ENCODE results near the gene HEPACAM2.

Gene HEPACAM2

DNA sequence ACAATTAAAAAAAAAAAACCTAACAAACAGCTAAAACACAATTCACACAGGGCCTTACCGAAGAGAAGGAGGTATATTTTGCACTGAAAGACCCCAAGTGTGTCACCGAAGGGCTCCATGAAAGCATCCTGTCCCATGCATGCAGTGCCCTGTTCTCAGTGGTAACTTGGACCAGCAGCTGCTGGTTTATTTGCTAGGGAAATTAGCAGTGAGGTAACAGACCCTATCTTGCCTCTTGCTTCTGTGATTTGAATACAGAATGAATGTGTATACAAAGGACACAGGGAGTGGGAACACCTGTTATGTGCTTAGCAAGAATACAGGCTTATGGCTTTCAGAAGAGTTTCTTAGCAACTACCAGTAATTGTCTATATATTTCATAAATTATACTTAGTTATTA is at the start of gene HEPACAM2:
TSS of gene HEPACAM2 (minus strand) at position 160 of the 400 bp plus-strand sequence.
- intact Hi-C loops (cut with micrococcal nuclease), result no loop called here
- Mint-ChIP-seq H3K27me3 (peaks cover 9% of the 10 kb centered on the region), H3K27ac (no peak within 1 kb of the TSS)

GRCh38 chr7:93265220-93265619 is 39.0 kb upstream of the HEPACAM2 start:
- H3K27ac Mint-ChIP-seq, result no peak overlapping the region
- H3K36me3 Mint-ChIP-seq (ENCODE audit: low read depth), result peaks cover 65% of the 10 kb centered on the region
- H3K9me3 Mint-ChIP-seq, result no peaks in the 10 kb centered on the region
- no peak overlapping the region for H3K4me3 Mint-ChIP-seq
- H3K27me3 Mint-ChIP-seq, result no peaks in the 10 kb centered on the region
- intact Hi-C loops (cut with micrococcal nuclease), result no loop called here
- no peaks in the 10 kb centered on the region for H3K4me1 Mint-ChIP-seq (ENCODE audit: low read depth)

More for the DNA sequence above, at the start of gene HEPACAM2:
- Mint-ChIP-seq H3K9me3 (no peaks in the 10 kb centered on the region), H3K4me3 (no peak within 1 kb of the TSS), H3K4me1 (ENCODE audit: low read depth) (peaks cover under 1% of the 10 kb centered on the region), H3K36me3 (ENCODE audit: low read depth) (no peaks in the 10 kb centered on the region)

- Mint-ChIP-seq H3K4me3 (no peak overlapping the region), H3K27ac (no peak overlapping the region), H3K36me3 (ENCODE audit: low read depth) (peaks cover 58% of the 10 kb centered on the region), H3K4me1 (ENCODE audit: low read depth) (no peaks in the 10 kb centered on the region), H3K27me3 (no peaks in the 10 kb centered on the region), H3K9me3 (no peaks in the 10 kb centered on the region)
- intact Hi-C loops (cut with micrococcal nuclease), result no loop called here
Observed at GRCh38 chr7:93262535-93262934, 36.3 kb upstream of the HEPACAM2 start.

DNA sequence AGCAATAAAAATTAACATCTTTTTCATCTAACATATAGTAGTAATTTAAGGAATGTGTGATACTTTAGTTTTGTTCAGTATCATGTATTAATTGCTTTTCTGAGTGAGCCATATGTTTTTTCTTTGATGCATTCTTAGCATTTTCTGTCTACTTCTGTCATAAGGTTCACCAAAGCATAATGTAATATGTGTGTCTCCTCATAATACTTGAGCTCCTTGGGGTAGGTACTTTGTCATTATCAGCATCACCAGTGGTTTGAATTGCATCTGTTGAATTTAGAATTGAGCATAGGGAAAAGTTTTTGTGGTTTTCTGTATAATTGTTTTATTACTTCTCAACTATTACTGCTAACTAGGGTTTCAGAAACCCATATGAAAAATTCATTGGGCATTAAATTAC is 32.4 kb upstream of the HEPACAM2 start:
- Mint-ChIP-seq H3K4me3 (no peak overlapping the region), H3K27me3 (no peaks in the 10 kb centered on the region), H3K36me3 (ENCODE audit: low read depth) (peaks cover 59% of the 10 kb centered on the region), H3K27ac (no peak overlapping the region), H3K9me3 (no peaks in the 10 kb centered on the region), H3K4me1 (ENCODE audit: low read depth) (no peaks in the 10 kb centered on the region)
- intact Hi-C loops (cut with micrococcal nuclease), result no loop called here

GRCh38 chr7:93249491-93250148 is 23.4 kb upstream of the HEPACAM2 start:
- intact Hi-C loops (cut with micrococcal nuclease), result loop anchor here (5.0 kb wide), 1 partner anchor 303 kb away; no protein-coding TSS in a partner anchor

DNA sequence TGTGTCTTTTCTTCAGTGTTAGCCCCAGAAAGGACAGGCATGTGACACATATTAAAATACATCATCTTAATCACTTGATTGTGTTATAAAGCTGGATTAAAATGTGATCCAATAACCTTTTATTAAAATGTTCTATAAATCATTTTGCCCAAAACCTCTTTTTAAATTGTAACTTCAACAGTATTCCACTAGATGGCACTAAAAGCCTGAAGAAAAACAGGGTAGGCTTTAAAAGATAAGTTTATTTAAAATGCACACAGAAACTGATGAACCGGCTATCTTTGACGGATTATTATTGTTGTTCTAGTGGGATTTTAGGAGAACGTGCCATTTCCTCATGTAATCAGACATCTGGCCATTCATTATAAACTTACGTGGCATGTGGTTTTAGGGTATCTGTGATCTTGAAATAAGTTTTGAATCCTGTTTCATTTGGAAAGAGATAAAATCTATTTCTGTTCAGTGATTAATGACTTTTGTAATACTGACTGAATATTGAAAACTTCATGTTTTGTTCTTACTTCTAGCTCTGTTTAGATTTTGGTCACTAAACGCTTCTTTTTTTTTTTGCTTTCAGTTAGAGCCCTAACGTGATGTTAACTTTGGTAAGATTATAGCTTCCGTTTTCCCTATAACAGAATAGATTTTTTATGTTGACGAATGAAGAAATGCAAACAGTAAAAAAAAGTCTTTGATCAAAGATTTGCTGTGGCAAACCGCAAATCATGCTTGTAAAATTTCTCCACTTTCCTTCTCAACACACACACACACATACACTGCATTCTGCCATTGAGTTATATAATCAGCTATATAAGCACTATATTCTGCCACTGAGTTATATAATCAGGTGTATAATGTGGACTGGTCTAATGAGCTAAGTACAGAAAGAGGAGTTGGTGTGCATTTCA is 19.5 kb upstream of the HEPACAM2 start:
- intact Hi-C loops (cut with micrococcal nuclease), result loop anchor here (5.0 kb wide), 1 partner anchor 307 kb away; no protein-coding TSS in a partner anchor
- no peaks in the 10 kb centered on the region for H3K9me3 Mint-ChIP-seq
- peaks cover 6% of the 10 kb centered on the region for H3K4me1 Mint-ChIP-seq (ENCODE audit: low read depth)
- H3K27me3 Mint-ChIP-seq, result no peaks in the 10 kb centered on the region
- no peak overlapping the region for H3K27ac Mint-ChIP-seq
- H3K36me3 Mint-ChIP-seq (ENCODE audit: low read depth), result peaks cover 12% of the 10 kb centered on the region
- H3K4me3 Mint-ChIP-seq, result no peak overlapping the region

More at GRCh38 chr7:93249491-93250148, 23.4 kb upstream of the HEPACAM2 start:
- no peaks in the 10 kb centered on the region for H3K9me3 Mint-ChIP-seq
- H3K27ac Mint-ChIP-seq, result no peak overlapping the region
- H3K4me3 Mint-ChIP-seq, result no peak overlapping the region
- H3K27me3 Mint-ChIP-seq, result no peaks in the 10 kb centered on the region
- peaks cover 20% of the 10 kb centered on the region for H3K36me3 Mint-ChIP-seq (ENCODE audit: low read depth)
- peaks cover 6% of the 10 kb centered on the region for H3K4me1 Mint-ChIP-seq (ENCODE audit: low read depth)

- Mint-ChIP-seq H3K9me3 (no peaks in the 10 kb centered on the region), H3K4me3 (no peak overlapping the region), H3K27me3 (no peaks in the 10 kb centered on the region), H3K36me3 (ENCODE audit: low read depth) (peaks cover 17% of the 10 kb centered on the region), H3K27ac (no peak overlapping the region), H3K4me1 (ENCODE audit: low read depth) (peaks cover 6% of the 10 kb centered on the region)
- intact Hi-C loops (cut with micrococcal nuclease), result no loop called here
Observed at GRCh38 chr7:93242106-93242505, 15.8 kb upstream of the HEPACAM2 start.

DNA sequence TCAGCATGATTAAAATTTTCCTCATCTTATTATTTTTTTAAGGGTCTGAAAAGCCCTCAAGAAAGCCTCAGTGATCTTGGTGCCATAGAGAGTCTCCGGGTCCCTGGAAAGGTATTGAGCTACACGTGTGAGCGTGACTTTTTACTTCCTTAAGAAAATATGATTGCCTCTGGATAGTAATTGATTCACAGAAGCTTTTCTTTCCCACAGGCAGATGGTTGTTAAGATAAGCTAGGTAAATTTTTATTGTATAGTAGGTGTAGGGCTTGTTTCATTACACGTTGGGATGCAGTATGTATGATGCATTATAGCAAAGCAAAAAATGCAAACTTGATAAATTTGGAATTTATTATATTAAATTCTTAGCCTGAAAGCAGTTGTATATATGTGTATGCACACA is 13.6 kb upstream of the HEPACAM2 start:
- Mint-ChIP-seq H3K9me3 (no peaks in the 10 kb centered on the region), H3K27me3 (no peaks in the 10 kb centered on the region), H3K36me3 (ENCODE audit: low read depth) (peaks cover 17% of the 10 kb centered on the region), H3K4me3 (no peak overlapping the region), H3K4me1 (ENCODE audit: low read depth) (peaks cover 1% of the 10 kb centered on the region), H3K27ac (no peak overlapping the region)
- intact Hi-C loops (cut with micrococcal nuclease), result loop anchor here (10.0 kb wide), 1 partner anchor 615 kb away; no protein-coding TSS in a partner anchor

- H3K4me1 Mint-ChIP-seq (ENCODE audit: low read depth), result no peaks in the 10 kb centered on the region
- H3K27ac Mint-ChIP-seq, result no peak overlapping the region
- peaks cover 17% of the 10 kb centered on the region for H3K36me3 Mint-ChIP-seq (ENCODE audit: low read depth)
- intact Hi-C loops (cut with micrococcal nuclease), result loop anchor here (10.0 kb wide), 1 partner anchor 614 kb away; no protein-coding TSS in a partner anchor
- no peak overlapping the region for H3K4me3 Mint-ChIP-seq
- H3K9me3 Mint-ChIP-seq, result no peaks in the 10 kb centered on the region
- no peaks in the 10 kb centered on the region for H3K27me3 Mint-ChIP-seq
Observed at GRCh38 chr7:93238748-93239147, 12.5 kb upstream of the HEPACAM2 start.

DNA sequence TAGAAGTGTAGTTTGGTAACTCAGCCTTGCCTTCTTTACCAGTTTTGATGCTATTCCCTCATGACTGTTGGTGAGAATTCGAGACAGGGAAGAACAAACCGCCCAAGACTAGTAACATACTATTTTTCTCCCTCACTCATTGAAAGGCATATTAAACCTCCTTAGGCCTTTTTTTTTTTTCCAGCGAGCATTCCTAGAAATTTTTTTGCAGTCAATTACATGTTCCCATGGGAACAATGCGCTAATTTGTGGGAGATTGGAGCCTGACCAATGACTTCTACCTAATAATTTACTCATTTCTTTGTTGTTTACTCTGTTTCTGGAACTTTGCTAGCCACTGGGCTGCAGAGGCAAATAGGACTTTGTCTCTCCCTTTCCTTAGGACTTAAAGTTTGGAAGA is 11.9 kb upstream of the HEPACAM2 start:
- peaks cover 17% of the 10 kb centered on the region for H3K36me3 Mint-ChIP-seq (ENCODE audit: low read depth)
- no peaks in the 10 kb centered on the region for H3K9me3 Mint-ChIP-seq
- intact Hi-C loops (cut with micrococcal nuclease), result loop anchor here (10.0 kb wide), 1 partner anchor 613 kb away; no protein-coding TSS in a partner anchor
- H3K27ac Mint-ChIP-seq, result no peak overlapping the region
- H3K4me3 Mint-ChIP-seq, result no peak overlapping the region
- H3K27me3 Mint-ChIP-seq, result no peaks in the 10 kb centered on the region
- no peaks in the 10 kb centered on the region for H3K4me1 Mint-ChIP-seq (ENCODE audit: low read depth)

DNA sequence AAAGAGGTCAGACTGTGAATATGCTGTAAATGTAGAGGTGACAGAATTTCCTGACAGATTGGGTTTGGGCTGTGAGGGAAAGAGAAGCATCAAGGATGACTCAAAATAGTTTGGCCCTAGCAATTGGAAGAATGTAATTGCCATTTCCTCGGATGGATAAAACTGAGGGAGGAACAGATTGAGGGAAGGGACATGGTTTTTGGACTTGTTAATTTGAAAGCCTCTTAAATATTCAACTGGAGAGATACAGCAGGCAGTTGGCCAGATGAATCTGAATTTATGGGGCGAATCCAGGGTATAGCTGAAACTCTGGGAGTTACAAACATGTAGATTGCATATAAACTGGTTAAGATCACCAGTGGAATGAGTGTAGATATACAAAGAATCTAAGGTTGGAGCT is 9.3 kb upstream of the HEPACAM2 start:
- Mint-ChIP-seq H3K9me3 (no peaks in the 10 kb centered on the region), H3K4me3 (no peak overlapping the region), H3K4me1 (ENCODE audit: low read depth) (peaks cover 8% of the 10 kb centered on the region), H3K27me3 (peaks cover 2% of the 10 kb centered on the region), H3K36me3 (ENCODE audit: low read depth) (peaks cover 19% of the 10 kb centered on the region), H3K27ac (no peak overlapping the region)
- intact Hi-C loops (cut with micrococcal nuclease), result loop anchor here (10.0 kb wide), 1 partner anchor 611 kb away; no protein-coding TSS in a partner anchor

GRCh38 chr7:93232673-93233018 is 6.4 kb upstream of the HEPACAM2 start:
- peaks cover 7% of the 10 kb centered on the region for H3K27me3 Mint-ChIP-seq
- no peaks in the 10 kb centered on the region for H3K9me3 Mint-ChIP-seq
- intact Hi-C loops (cut with micrococcal nuclease), result loop anchor here (5.0 to 10.0 kb wide), 2 partner anchors 115 to 608 kb away; partner anchors contain the start of gene SAMD9
- H3K27ac Mint-ChIP-seq, result peak overlapping the region; percentile 87
- H3K36me3 Mint-ChIP-seq (ENCODE audit: low read depth), result peaks cover 11% of the 10 kb centered on the region
- peaks cover 8% of the 10 kb centered on the region for H3K4me1 Mint-ChIP-seq (ENCODE audit: low read depth)
- H3K4me3 Mint-ChIP-seq, result peak overlapping the region; percentile 93

DNA sequence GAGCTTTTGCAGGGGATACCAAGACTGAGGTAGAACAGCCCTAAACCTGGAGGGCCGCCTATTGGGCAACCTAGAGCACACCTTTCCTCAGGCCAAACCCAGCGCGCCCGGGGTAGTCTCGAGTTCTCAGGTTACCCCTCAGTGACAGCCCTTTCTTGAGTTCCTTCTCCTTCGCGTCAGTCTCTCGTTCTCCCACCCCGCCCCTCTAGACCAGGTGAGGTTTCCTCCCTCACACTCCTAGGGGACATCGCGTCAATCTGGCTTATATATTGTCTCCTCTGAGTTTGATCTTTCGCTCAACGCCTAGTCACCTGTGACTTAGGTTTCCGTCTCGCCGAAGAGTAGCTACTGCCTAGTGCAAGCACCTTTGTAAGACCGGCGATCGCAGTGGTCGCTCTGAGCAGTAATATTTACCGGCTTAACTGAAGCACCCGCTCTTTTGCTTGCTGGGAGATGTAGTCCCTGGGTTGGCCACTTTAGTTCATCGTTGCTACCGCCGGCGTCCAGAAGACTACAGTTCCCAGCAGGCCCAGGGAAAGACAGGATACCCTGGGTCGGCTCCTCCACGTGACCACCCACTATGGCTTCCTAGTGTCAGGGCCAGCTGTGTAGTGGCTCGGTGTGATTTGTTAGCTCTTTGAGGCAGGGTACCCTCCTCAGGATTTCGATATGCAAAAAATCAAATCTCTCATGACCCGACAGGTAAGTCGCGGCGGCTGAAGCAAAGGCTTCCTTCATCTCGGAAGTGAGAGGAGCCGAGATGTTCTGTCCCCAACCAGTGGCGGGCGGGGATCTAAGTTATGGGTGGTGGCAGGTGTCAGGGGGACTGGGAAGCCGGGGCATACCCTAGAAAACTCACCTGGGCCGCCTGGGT is 5.8 kb upstream of the HEPACAM2 start, which contains the start of gene VPS50:
TSS of gene VPS50 (plus strand) at position 568 of the 874 bp plus-strand sequence. CDS start at position 670, 102 bp downstream.
- H3K27ac Mint-ChIP-seq, result peak within 1 kb of the TSS; percentile 87
- intact Hi-C loops (cut with micrococcal nuclease), result loop anchor here (5.0 to 10.0 kb wide), 2 partner anchors 115 to 607 kb away; partner anchors contain the start of gene SAMD9
- peaks cover 11% of the 10 kb centered on the region for H3K36me3 Mint-ChIP-seq (ENCODE audit: low read depth)
- H3K4me3 Mint-ChIP-seq, result peak within 1 kb of the TSS; percentile 93
- H3K9me3 Mint-ChIP-seq, result no peaks in the 10 kb centered on the region
- peaks cover 8% of the 10 kb centered on the region for H3K4me1 Mint-ChIP-seq (ENCODE audit: low read depth)
- peaks cover 7% of the 10 kb centered on the region for H3K27me3 Mint-ChIP-seq

All from dendritic cell treated with granulocyte-macrophage colony-stimulating factor and Interleukin-4, amounts not matched to agents 40 ng/mL and 50 ng/mL, for 4 days (primary cell).